PC-3 (cell line): ENCODE results near the gene PDE9A.

Source experiments
- CTCF ChIP-seq: fragments of 300-600 bp; sonication (generic); conservative IDR thresholded peaks from 2 replicates; pipeline ENCODE4 v1.5.1; 2017; ENCODE audit warnings: antibody characterized with exemption, low read depth, mild to moderate bottlenecking, low read length
- EZH2 ChIP-seq: fragments of 300-600 bp; sonication (generic); IDR thresholded peaks from one replicate; pipeline ENCODE4 v1.6.1; 2017; ENCODE audit warnings: antibody characterized with exemption, mild to moderate bottlenecking, low read length; ENCODE audit not compliant: unreplicated experiment
- EZH2phosphoT487 ChIP-seq: fragments of 300-600 bp; sonication (generic); IDR thresholded peaks from 2 replicates; pipeline ENCODE4 v1.6.1; 2018; ENCODE audit warnings: mild to moderate bottlenecking, antibody characterized with exemption, low read length, borderline replicate concordance

DNA sequence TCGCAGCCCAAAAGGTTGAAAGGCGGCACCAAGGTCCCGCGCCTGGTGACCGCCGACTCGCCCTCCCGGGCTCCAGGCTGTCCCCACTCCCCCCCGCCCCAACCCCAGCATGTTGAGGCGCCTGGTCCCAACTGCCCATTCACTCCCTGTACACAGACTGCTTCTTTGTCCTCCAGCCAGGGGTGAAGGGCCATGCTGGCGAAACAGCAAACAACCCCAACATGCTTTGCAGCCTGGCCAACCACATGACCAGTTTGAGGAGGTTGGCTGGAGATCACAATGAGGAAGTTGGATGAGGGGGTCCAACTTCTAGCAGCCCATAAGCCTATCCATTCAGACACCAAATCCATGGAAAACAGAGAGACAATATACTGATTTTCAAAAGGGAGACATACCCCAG lies 13.5 kb downstream of the PDE9A start:
- TF ChIP-seq CTCF (no peak), EZH2 (no peak), EZH2phosphoT487 (no peak)
